Endometrium (tissue), 2 donors: Measurements from ENCODE around the gene LTO1.

Source experiments
- FAIRE-seq: peaks from 2 replicates; lab custom pipeline; 2012; peaks lifted over from hg19 to GRCh38; lab: Jason Lieb, UNC
- donor health status: control.
- donor health status: control.

The LTO1 gene

GRCh38 chr11:69657456-69657910, 17.7 kb downstream of the LTO1 start:
- no peak for FAIRE-seq

DNA sequence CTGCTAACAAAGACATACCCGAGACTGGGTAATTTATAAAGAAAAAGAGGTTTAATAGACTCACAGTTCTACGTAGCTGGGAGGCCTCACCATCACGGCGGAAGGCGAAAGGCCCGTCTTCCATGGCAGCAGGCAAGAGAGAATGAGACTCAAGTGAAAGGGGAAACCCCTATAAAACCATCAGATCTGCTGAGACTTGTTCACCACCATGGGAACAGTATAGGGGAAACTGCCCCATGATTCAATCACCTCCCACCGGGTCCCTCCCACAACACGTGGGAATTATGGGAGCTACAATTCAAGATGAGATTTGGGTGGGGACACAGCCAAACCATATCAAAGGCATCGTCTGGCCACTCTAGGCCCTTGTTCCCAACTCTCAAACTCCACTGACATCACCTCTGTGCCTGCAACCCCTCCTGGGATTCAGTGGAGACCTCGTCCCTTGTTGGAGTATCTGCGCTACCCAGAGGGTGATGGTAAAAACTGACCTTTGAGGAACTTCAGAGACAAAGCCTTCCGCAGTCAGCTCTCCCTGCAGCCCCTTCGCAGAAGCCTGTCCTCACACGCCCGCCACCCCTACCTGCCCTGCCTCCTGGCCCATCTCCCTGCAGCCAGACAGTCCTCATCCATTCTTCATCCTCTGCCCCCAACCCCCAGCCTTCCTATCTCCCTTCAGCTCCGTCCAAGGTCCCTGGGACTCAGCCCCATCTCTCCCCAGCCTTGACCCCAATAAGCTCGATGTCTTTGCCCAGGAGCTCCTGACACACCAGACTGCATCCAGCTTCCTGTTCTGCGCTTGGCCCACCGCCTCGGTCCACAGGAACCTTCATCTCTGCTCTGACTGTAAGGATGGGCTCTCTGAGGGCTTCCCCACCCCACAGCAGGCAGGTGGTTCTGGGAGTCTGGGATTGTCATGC, 18.4 kb downstream of the LTO1 start:
- FAIRE-seq: no peak

GRCh38 chr11:69655479-69656428, 19.4 kb downstream of the LTO1 start:
- no peak for FAIRE-seq

- FAIRE-seq: no peak
Observed at GRCh38 chr11:69654660-69655478, 20.3 kb downstream of the LTO1 start.

DNA sequence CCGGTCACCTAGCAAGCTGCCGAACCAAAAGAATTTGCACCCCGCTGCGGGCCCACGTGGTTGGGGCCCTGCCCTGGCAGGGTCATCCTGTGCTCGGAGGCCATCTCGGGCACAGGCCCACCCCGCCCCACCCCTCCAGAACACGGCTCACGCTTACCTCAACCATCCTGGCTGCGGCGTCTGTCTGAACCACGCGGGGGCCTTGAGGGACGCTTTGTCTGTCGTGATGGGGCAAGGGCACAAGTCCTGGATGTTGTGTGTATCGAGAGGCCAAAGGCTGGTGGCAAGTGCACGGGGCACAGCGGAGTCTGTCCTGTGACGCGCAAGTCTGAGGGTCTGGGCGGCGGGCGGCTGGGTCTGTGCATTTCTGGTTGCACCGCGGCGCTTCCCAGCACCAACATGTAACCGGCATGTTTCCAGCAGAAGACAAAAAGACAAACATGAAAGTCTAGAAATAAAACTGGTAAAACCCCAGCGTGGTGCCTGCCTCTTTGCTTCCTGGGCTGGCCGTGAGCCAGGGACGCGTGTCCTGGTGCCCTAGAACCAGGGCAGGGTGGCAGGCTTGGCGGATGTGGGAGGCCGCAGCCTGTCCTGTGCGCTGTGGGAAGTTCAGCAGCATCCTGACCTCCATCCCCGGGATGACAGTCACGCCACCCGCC, 21.0 kb downstream of the LTO1 start:
- no peak for FAIRE-seq

- FAIRE-seq: no peak
Observed at GRCh38 chr11:69653406-69653960, 21.7 kb downstream of the LTO1 start.

- FAIRE-seq: no peak
Observed at GRCh38 chr11:69652999-69653398, 22.2 kb downstream of the LTO1 start.

- FAIRE-seq: no peak
Observed at GRCh38 chr11:69651834-69652620, 23.1 kb downstream of the LTO1 start.

GRCh38 chr11:69650832-69651344, 24.3 kb downstream of the LTO1 start:
- FAIRE-seq: no peak

DNA sequence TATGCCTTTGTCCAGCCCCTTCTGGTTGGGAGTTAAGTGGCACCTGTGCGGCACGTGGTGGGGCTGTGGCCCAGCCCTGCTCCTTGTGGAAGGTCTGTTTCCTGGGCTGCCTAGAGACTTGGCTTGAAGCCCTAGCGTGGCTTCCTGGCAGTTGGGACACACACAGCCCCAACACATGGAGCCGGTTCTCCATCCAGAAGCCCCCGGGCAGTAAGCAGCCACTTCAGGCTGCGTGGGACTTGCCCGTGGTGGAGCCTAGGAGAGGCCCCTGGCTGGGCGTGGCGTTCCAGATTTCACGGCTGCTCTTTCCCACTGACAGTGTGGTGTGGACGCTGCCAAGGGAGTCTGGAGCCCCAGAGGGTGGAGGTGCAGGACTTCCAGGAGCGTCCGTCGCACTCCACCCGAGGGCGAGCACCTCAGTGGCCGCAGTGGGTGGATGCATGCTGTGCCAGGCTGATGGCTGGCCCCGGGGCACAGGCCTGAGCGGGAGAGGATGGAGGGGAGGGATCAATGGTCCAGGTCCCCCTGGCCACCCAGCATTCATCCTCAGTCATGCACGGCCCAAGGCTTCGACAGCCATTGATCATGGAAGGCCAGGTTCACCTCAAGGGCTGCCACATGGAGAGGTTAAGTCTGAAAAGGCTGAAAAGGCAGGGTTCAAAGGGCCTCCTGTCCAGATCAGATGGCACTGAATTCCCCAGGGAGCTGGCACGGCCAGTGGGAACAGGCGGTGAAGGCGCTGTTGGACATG, 24.9 kb downstream of the LTO1 start:
- no peak for FAIRE-seq

DNA sequence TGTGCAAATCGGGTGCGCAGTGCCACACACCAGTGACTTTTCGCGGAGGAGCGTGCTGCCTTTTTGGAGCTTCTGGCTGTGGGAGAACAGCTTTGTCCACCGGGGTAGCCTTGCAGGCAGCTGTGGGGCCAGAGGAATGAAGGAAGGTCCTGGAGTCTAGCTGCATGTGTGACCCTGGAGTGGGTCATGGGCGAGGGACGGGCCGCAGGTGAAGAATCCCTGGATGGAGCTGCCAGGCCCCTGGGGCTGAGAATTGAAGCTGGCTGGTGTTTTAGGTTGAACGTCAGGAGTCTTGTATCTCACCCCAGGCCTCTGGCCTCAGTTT, 25.6 kb downstream of the LTO1 start:
- no peak for FAIRE-seq

- FAIRE-seq: no peak
Observed at GRCh38 chr11:69648679-69649575, 26.2 kb downstream of the LTO1 start.

DNA sequence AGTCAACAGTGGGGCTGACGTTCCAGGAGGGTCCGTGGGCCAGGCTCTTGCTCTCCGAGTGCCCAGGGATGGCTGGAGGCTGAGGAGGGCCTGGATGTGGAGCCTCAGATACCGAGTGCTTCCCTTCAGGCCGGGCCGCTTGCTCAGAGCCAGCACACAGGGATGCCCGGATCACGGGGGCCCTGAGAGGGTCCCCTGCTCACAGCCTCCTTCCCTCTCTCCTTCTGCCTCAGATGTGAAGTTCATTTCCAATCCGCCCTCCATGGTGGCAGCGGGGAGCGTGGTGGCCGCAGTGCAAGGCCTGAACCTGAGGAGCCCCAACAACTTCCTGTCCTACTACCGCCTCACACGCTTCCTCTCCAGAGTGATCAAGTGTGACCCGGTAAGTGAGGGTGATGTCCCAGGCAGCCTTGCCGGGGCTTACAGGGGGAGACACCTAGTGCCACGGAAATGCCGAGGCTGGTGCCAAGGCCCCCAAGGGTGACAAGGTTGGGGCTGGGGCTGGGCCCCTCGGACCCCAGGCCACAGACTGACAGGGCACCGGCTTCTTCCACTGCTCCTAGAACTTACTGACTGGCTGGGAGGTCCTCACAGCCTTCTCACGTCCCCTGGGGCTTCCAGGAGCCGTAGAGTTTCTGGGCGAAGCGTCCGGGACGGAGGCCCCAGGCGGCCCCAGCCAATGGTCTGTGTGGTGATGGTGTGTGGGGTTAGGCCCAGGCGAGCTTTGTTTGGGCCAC, 27.2 kb downstream of the LTO1 start:
- no peak for FAIRE-seq

- FAIRE-seq: no peak
Observed at GRCh38 chr11:69647390-69647748, 27.8 kb downstream of the LTO1 start.

- FAIRE-seq: no peak
Observed at GRCh38 chr11:69646493-69647389, 28.4 kb downstream of the LTO1 start.

- FAIRE-seq: no peak
Observed at GRCh38 chr11:69645801-69646492, 29.2 kb downstream of the LTO1 start.
